K562 (cell line): ENCODE measurements around the gene TRAF5. TPM values are rescaled to one million over a fixed set of nuclear protein-coding genes. Genes with fewer than 3 reads are reported as not detected.

Experiments used
- ATAC-seq: fragments of 200-7000 bp; cut with Tn5 transposase; 3 replicates; pipeline ENCODE4 v1.9.1; 2020; ENCODE audit warnings: moderate library complexity
- BruUV-seq: library from RNA; stranded (reverse); fragments of 400-500 nt; replicated peaks from 2 replicates; lab custom pipeline; 2021; lab: Mats Ljungman, UMichigan
- CTCF ChIA-PET: fragments of 300-600 bp; formaldehyde crosslinking; extraction: SDS; loops from one replicate; lab custom pipeline; 2021; ENCODE audit warnings: low intra/inter-chr PET ratio; lab: Yijun Ruan, JAX
- POLR2A ChIA-PET: fragments of 300-600, 350-650 bp; sonication (Branson Sonifier 250); formaldehyde crosslinking; extraction: SDS; loops from one replicate; lab custom pipeline; 2021; ENCODE audit warnings: antibody characterized with exemption, inconsistent platforms; lab: Yijun Ruan, JAX
- DNase-seq, 4 experiments: peaks; one replicate each; pipeline versions ENCODE4 v3.0.0 to v3.0.0-alpha.2; 2011 to 2018; ENCODE audit warnings: low spot score in 3 of 4, mixed read lengths in 3 of 4; ENCODE audit errors: extremely low read depth in 1 of 4
- FAIRE-seq: peaks from 2 replicates; lab custom pipeline; 2011; peaks lifted over from hg19 to GRCh38; lab: Jason Lieb, UNC
- H2AFZ ChIP-seq: 2 replicates; pipeline ENCODE4 v1.6.0; 2011; ENCODE audit warnings: low read depth, low read length, control low read depth, inconsistent platforms
- H3K27ac ChIP-seq: fragments of 200-600 bp; 3 replicates; pipeline ENCODE4 v1.8.0; 2011; ENCODE audit warnings: low read depth, mild to moderate bottlenecking, control low read depth, inconsistent platforms, low read length, moderate library complexity, mixed read lengths; ENCODE audit errors: extremely low read depth
- H3K27me3 ChIP-seq, 2 experiments: fragments of 300-600 bp in 1 of 2; 2 replicates in 1 of 2; 3 replicates in 1 of 2; pipeline versions ENCODE4 v1.6.0 to v1.8.0; 2011; ENCODE audit warnings: inconsistent platforms in 2 of 2, low read length in 2 of 2, mild to moderate bottlenecking in 1 of 2, mixed read lengths in 1 of 2, moderate library complexity in 1 of 2; ENCODE audit not compliant: control insufficient read depth in 2 of 2, insufficient read depth in 2 of 2
- H3K36me3 ChIP-seq: fragments of 300-600 bp; 3 replicates; pipeline ENCODE4 v1.8.0; 2011; ENCODE audit warnings: mild to moderate bottlenecking, low read length, inconsistent platforms; ENCODE audit not compliant: control insufficient read depth, insufficient read depth
- H3K4me1 ChIP-seq, 2 experiments: fragments of 200-600 bp in 1 of 2; replicated peaks in 1 of 2; 2 replicates in 1 of 2; 3 replicates in 1 of 2; pipeline versions ENCODE4 v1.5.1 to v1.8.0; 2011; ENCODE audit warnings: inconsistent platforms in 2 of 2, low read length in 2 of 2, mild to moderate bottlenecking in 1 of 2, mixed read lengths in 1 of 2, moderate library complexity in 1 of 2; ENCODE audit not compliant: control insufficient read depth in 2 of 2, insufficient read depth in 2 of 2
- H3K4me2 ChIP-seq: 2 replicates; pipeline ENCODE4 v1.6.1; 2011; ENCODE audit warnings: low read length, control low read depth, inconsistent platforms, mixed read lengths; ENCODE audit not compliant: insufficient read depth
- H3K4me3 ChIP-seq: fragments of 200-600 bp; sonication (generic), shearing (Covaris generic); 2 replicates; pipeline ENCODE4 v1.5.1; 2016; ENCODE audit warnings: control low read depth, inconsistent platforms
- H3K79me2 ChIP-seq: fragments of 200-600 bp; 3 replicates; pipeline ENCODE4 v1.8.0; 2011; ENCODE audit warnings: low read length, inconsistent platforms; ENCODE audit not compliant: control insufficient read depth, insufficient read depth
- H3K9ac ChIP-seq, 2 experiments: 2 replicates each; pipeline versions ENCODE4 v1.6.0 to v1.6.1; 2011; ENCODE audit warnings: low read depth in 2 of 2, low read length in 2 of 2, control low read depth in 1 of 2, inconsistent platforms in 1 of 2, mild to moderate bottlenecking in 1 of 2, mixed read lengths in 1 of 2; ENCODE audit not compliant: insufficient read depth in 1 of 2
- H3K9me1 ChIP-seq: one replicate; pipeline ENCODE4 v1.6.0; 2011; ENCODE audit warnings: inconsistent platforms, mild to moderate bottlenecking, low read length, moderate library complexity; ENCODE audit not compliant: control insufficient read depth, insufficient read depth
- H3K9me3 ChIP-seq: replicated peaks from 2 replicates; pipeline ENCODE4 v1.5.1; 2011; ENCODE audit warnings: low read depth, low read length, inconsistent platforms; ENCODE audit not compliant: control insufficient read depth, insufficient read depth
- H4K20me1 ChIP-seq: replicated peaks from 2 replicates; pipeline ENCODE4 v1.6.1; 2011; ENCODE audit warnings: low read length, inconsistent platforms, mixed read lengths; ENCODE audit not compliant: control insufficient read depth, insufficient read depth
- ZKSCAN3 ChIP-seq: fragments of 250-450 bp; sonication (Bioruptor Pico); IDR thresholded peaks from 2 replicates; pipeline ENCODE4 v1.4.0; 2020
- in situ Hi-C: fragments of 300-500 bp; cut with MboI; formaldehyde crosslinking; loops from 4 replicates; pipeline ENCODE4 v1.15.0; 2018; ENCODE audit warnings: inconsistent platforms, mixed read lengths
- intact Hi-C: fragments of 100-400 bp; cut with micrococcal nuclease; formaldehyde crosslinking; loops from 2 replicates; pipeline ENCODE4 v1.14.2; 2022
- polyA plus RNA-seq, 8 experiments: library from polyadenylated mRNA; depleted of rRNA in 4 of 8; stranded (reverse) in 5 of 8; unstranded in 3 of 8; fragments of >200 nt; fragmentation: Nextera tagmentation in 2 of 8; fragmentation: Illumina TruSeq in 1 of 8; extraction: Ambion mirVana in 2 of 8; extraction: Trizol in 1 of 8; gene quantifications; 2 replicates each; pipeline versions ENCODE4 v1.2.1 to v1.2.3, GENCODE V29; 2011 to 2014; ENCODE audit warnings: inconsistent platforms in 1 of 8, missing spikeins in 1 of 8
- total RNA-seq, 7 experiments: library from RNA; depleted of rRNA in 6 of 7; stranded (reverse); fragments of >200 nt in 6 of 7; fragmentation: Illumina TruSeq in 2 of 7; extraction: Trizol in 2 of 7; gene quantifications; 2 replicates each; pipeline versions ENCODE4 v1.2.1 to v1.2.3, GENCODE V29; 2011 to 2021; ENCODE audit warnings: low replicate concordance in 1 of 7
- TF ChIP-seq, protein P1 (sequence below), 2 experiments: fragments of 450-650 bp in 1 of 2; sonication (generic) in 1 of 2; formaldehyde crosslinking in 1 of 2; IDR thresholded peaks; 2 replicates each; pipeline versions ENCODE4 v1.7.1 to v1.9.0; 2016 to 2022; ENCODE audit warnings: inconsistent platforms in 1 of 2, mild to moderate bottlenecking in 1 of 2, missing genetic modification reagents in 1 of 2

Gene TRAF5
- total and polyA plus RNA-seq, 9 of the 15 experiments (the other 6 are each of a cell fraction or from before 2014, with no cell fraction given) = 2.0 to 9.3 (median 5.3) TPM

DNA sequence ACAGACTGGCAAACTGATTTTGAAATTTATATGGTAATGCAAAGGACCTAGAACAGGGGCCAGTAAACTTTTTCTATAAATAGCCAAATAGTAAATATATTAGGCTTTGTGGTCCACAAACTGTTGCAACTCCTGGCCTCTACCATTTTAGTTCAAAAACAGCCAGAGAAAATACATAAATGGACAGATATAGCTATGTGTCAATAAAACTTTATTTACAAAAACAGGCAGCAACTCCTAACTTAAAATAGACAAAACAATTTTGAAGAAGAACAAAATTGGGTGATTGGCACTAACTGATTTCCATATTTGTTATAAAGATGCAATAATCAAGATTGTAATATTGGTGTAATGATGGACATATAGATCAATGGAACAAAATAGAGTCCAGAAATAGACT lies 6.7 kb upstream of the TRAF5 start:
- no TSS peak for BruUV-seq
- ChIA-PET POLR2A (interaction anchor here (0.6 kb wide), 1 partner anchor 62 kb away, joined by 3 read pairs; no protein-coding TSS in a partner anchor), CTCF (interaction anchor here (0.7 kb wide), 1 partner anchor 61 kb away, joined by 3 read pairs; the partner anchor contains the start of gene RCOR3)
- no peak overlapping the region for H3K9ac ChIP-seq
- H3K9me3 ChIP-seq = no peaks in the 10 kb centered on the region
- in situ Hi-C loops = loop anchor here (5.0 to 10.0 kb wide), 2 partner anchors 152 to 335 kb away; no protein-coding TSS in a partner anchor
- H3K4me1 ChIP-seq = peaks cover 0 to 6% of the 10 kb centered on the region in 2 experiments; a peak in 2 of 5 replicates
- H3K36me3 ChIP-seq = peaks cover 7% of the 10 kb centered on the region; the same call in 2 of the 3 replicates
- no peaks in the 10 kb centered on the region for H3K79me2 ChIP-seq
- no peaks in the 10 kb centered on the region for H3K9me1 ChIP-seq
- H3K27me3 ChIP-seq = no peaks in the 10 kb centered on the region
- no peak overlapping the region for H3K4me2 ChIP-seq
- FAIRE-seq (no peak), ATAC-seq (no peak), DNase-seq (no peak)
- H2AFZ ChIP-seq = no peak overlapping the region
- intact Hi-C loops = no loop called here
- H3K27ac ChIP-seq = no peak overlapping the region
- H4K20me1 ChIP-seq = no peaks in the 10 kb centered on the region
- no peak for TF ChIP-seq ZKSCAN3 (CRISPR knock-in tag)
- TF ChIP-seq, protein P1, sequence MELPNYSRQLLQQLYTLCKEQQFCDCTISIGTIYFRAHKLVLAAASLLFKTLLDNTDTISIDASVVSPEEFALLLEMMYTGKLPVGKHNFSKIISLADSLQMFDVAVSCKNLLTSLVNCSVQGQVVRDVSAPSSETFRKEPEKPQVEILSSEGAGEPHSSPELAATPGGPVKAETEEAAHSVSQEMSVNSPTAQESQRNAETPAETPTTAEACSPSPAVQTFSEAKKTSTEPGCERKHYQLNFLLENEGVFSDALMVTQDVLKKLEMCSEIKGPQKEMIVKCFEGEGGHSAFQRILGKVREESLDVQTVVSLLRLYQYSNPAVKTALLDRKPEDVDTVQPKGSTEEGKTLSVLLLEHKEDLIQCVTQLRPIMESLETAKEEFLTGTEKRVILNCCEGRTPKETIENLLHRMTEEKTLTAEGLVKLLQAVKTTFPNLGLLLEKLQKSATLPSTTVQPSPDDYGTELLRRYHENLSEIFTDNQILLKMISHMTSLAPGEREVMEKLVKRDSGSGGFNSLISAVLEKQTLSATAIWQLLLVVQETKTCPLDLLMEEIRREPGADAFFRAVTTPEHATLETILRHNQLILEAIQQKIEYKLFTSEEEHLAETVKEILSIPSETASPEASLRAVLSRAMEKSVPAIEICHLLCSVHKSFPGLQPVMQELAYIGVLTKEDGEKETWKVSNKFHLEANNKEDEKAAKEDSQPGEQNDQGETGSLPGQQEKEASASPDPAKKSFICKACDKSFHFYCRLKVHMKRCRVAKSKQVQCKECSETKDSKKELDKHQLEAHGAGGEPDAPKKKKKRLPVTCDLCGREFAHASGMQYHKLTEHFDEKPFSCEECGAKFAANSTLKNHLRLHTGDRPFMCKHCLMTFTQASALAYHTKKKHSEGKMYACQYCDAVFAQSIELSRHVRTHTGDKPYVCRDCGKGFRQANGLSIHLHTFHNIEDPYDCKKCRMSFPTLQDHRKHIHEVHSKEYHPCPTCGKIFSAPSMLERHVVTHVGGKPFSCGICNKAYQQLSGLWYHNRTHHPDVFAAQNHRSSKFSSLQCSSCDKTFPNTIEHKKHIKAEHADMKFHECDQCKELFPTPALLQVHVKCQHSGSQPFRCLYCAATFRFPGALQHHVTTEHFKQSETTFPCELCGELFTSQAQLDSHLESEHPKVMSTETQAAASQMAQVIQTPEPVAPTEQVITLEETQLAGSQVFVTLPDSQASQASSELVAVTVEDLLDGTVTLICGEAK (IDR thresholded peaks at IDR 0.05) = peak; percentile 94
- TF ChIP-seq, protein P1 (CRISPR knock-in tag; IDR thresholded peaks at IDR 0.05) = peak; percentile 88
- TF ChIP-seq, all 486 proteins: peak for 1
- H3K4me3 ChIP-seq = no peak overlapping the region
